Endothelial cell of umbilical vein (primary cell): ENCODE results near the gene CACNA1C. TPM values are rescaled to one million over a fixed set of nuclear protein-coding genes. Genes with fewer than 3 reads are reported as not detected.

ENCODE experiments used
- BruUV-seq: library from RNA; stranded (reverse); fragments of 400-500 nt; replicated peaks from 2 replicates; lab custom pipeline; 2021; lab: Mats Ljungman, UMichigan
- CTCF ChIA-PET: fragments of 300-600, 350-600 bp; sonication (Branson Sonifier 250); formaldehyde crosslinking; loops from one replicate; lab custom pipeline; 2021; ENCODE audit warnings: antibody characterized with exemption, inconsistent platforms; lab: Charles Lee
- POLR2A ChIA-PET: fragments of 300-600, 350-600 bp; sonication (Branson Sonifier 250); formaldehyde crosslinking; loops from one replicate; lab custom pipeline; 2021; ENCODE audit warnings: antibody characterized with exemption, inconsistent platforms; lab: Charles Lee
- DNase-seq: peaks from one replicate; pipeline ENCODE4 v3.0.0-alpha.2; 2011; ENCODE audit warnings: low read depth, low spot score
- FAIRE-seq: peaks from 2 replicates; lab custom pipeline; 2011; peaks lifted over from hg19 to GRCh38; lab: Jason Lieb, UNC
- H2AFZ ChIP-seq: 2 replicates; pipeline ENCODE4 v1.6.0; 2012; ENCODE audit warnings: low read depth, low read length, control low read depth, inconsistent platforms
- H3K27ac ChIP-seq: 2 replicates; pipeline ENCODE4 v1.5.1; 2011; ENCODE audit warnings: low read depth, mild to moderate bottlenecking, control low read depth, low read length, moderate library complexity; ENCODE audit not compliant: insufficient read depth
- H3K27me3 ChIP-seq, 2 experiments: 2 replicates each; pipeline versions ENCODE4 v1.6.0 to v1.6.1; 2011; ENCODE audit warnings: low read length in 2 of 2, mixed read lengths in 1 of 2; ENCODE audit not compliant: control insufficient read depth in 2 of 2, insufficient read depth in 2 of 2
- H3K36me3 ChIP-seq, 2 experiments: 2 replicates in 1 of 2; 3 replicates in 1 of 2; pipeline ENCODE4 v1.5.1; 2011; ENCODE audit warnings: low read length in 2 of 2, mild to moderate bottlenecking in 1 of 2, moderate library complexity in 1 of 2; ENCODE audit not compliant: control insufficient read depth in 2 of 2, insufficient read depth in 2 of 2; ENCODE audit errors: extremely low read depth in 1 of 2
- H3K4me1 ChIP-seq: 3 replicates; pipeline ENCODE4 v1.5.1; 2011; ENCODE audit warnings: mild to moderate bottlenecking, low read length; ENCODE audit not compliant: control insufficient read depth, insufficient read depth; ENCODE audit errors: extremely low read depth
- H3K4me2 ChIP-seq: 2 replicates; pipeline ENCODE4 v1.6.1; 2011; ENCODE audit warnings: low read length, control low read depth, mixed read lengths; ENCODE audit not compliant: insufficient read depth
- H3K4me3 ChIP-seq, 3 experiments: fragments of 200-600 bp in 1 of 3; sonication (generic), shearing (Covaris generic) in 1 of 3; replicated peaks in 1 of 3; 2 replicates each; pipeline ENCODE4 v1.5.1; 2011 to 2016; ENCODE audit warnings: control low read depth in 3 of 3, low read length in 3 of 3, mild to moderate bottlenecking in 2 of 3, inconsistent platforms in 1 of 3, low read depth in 1 of 3, moderate library complexity in 1 of 3; ENCODE audit not compliant: insufficient read depth in 1 of 3
- H3K79me2 ChIP-seq: 2 replicates; pipeline ENCODE4 v1.6.0; 2012; ENCODE audit warnings: low read length, inconsistent platforms; ENCODE audit not compliant: control insufficient read depth, insufficient read depth
- H3K9ac ChIP-seq: replicated peaks from 2 replicates; pipeline ENCODE3; 2011; ENCODE audit warnings: low read length, control low read depth; ENCODE audit not compliant: insufficient read depth; ENCODE audit errors: extremely low read depth
- H3K9me1 ChIP-seq: replicated peaks from 3 replicates; pipeline ENCODE4 v1.6.0; 2011; ENCODE audit warnings: mild to moderate bottlenecking, low read length; ENCODE audit not compliant: control insufficient read depth, insufficient read depth; ENCODE audit errors: extremely low read depth
- H3K9me3 ChIP-seq: replicated peaks from 2 replicates; pipeline ENCODE4 v1.5.1; 2012; ENCODE audit warnings: low read length, inconsistent platforms; ENCODE audit not compliant: control insufficient read depth, insufficient read depth
- H4K20me1 ChIP-seq: replicated peaks from 2 replicates; pipeline ENCODE3; 2011; ENCODE audit warnings: mild to moderate bottlenecking, low read length; ENCODE audit not compliant: control insufficient read depth, insufficient read depth; ENCODE audit errors: extremely low read depth
- CTCF ChIP-seq, 2 donors: IDR thresholded peaks; 1 replicate in 1 of 2; 2 replicates in 1 of 2; pipeline ENCODE4 v1.5.1; 2011; ENCODE audit warnings: low read length in 2 of 2, mild to moderate bottlenecking in 2 of 2, moderate library complexity in 2 of 2, control low read depth in 1 of 2, inconsistent platforms in 1 of 2, low read depth in 1 of 2; ENCODE audit not compliant: insufficient read depth in 1 of 2; ENCODE audit errors: extremely low read depth in 1 of 2
- EZH2 ChIP-seq: IDR thresholded peaks from 2 replicates; pipeline ENCODE4 v1.6.1; 2012; ENCODE audit warnings: borderline replicate concordance, low read depth, mild to moderate bottlenecking, moderate library complexity, low read length, inconsistent platforms; ENCODE audit not compliant: severe bottlenecking
- FOS ChIP-seq: IDR thresholded peaks from 2 replicates; pipeline ENCODE4 v1.6.1; 2011; ENCODE audit warnings: mild to moderate bottlenecking, low read length, moderate library complexity, borderline replicate concordance; ENCODE audit not compliant: insufficient read depth
- GATA2 ChIP-seq: IDR thresholded peaks from 2 replicates; pipeline ENCODE4 v1.7.0; 2011; ENCODE audit warnings: low read depth, mild to moderate bottlenecking, moderate library complexity, mixed read lengths, low read length; ENCODE audit not compliant: insufficient read length, insufficient read depth
- JUN ChIP-seq: IDR thresholded peaks from 2 replicates; pipeline ENCODE4 v1.6.1; 2011; ENCODE audit warnings: borderline replicate concordance, low read depth; ENCODE audit not compliant: insufficient read length, insufficient read depth
- MAX ChIP-seq: IDR thresholded peaks from 2 replicates; pipeline ENCODE4 v1.6.1; 2011; ENCODE audit not compliant: insufficient read depth, insufficient read length
- MYC ChIP-seq: IDR thresholded peaks from one replicate; pipeline ENCODE4 v1.6.1; 2011; ENCODE audit warnings: mild to moderate bottlenecking, low read depth, low read length
- POLR2A ChIP-seq: IDR thresholded peaks from 2 replicates; pipeline ENCODE4 v1.6.1; 2012; ENCODE audit warnings: low read depth, mild to moderate bottlenecking, control low read depth, low read length
- POLR2AphosphoS5 ChIP-seq: IDR thresholded peaks from 2 replicates; pipeline ENCODE4 v1.6.1; 2012; ENCODE audit warnings: low read depth, mild to moderate bottlenecking, control low read depth, low read length, moderate library complexity; ENCODE audit not compliant: insufficient read depth
- dilution Hi-C: fragments of 300-500 bp; cut with MboI; formaldehyde crosslinking; loops from one replicate; pipeline ENCODE4 v1.15.0; 2019; ENCODE audit warnings: low sequenced_read_pairs; ENCODE audit not compliant: extremely low pct_ligation_motif_present
- intact Hi-C: fragments of 100-400 bp; cut with micrococcal nuclease; formaldehyde crosslinking; loops from one replicate; pipeline ENCODE4 v1.10.0; 2022
- polyA plus RNA-seq, 4 experiments: library from polyadenylated mRNA; depleted of rRNA in 3 of 4; stranded (reverse) in 3 of 4; unstranded in 1 of 4; fragments of >200 nt; gene quantifications; 2 replicates each; pipeline versions ENCODE4 v1.2.1 to v1.2.3, GENCODE V29; 2011 to 2012; ENCODE audit warnings: missing spikeins in 1 of 4
- total RNA-seq: library from RNA; stranded (reverse); gene quantifications from 2 replicates; pipeline ENCODE4 v1.2.3, GENCODE V29; 2021

Gene CACNA1C
- total and polyA plus RNA-seq, 2 donors (not counting 3 experiments of a cell fraction or from before 2014, with no cell fraction given): not detected

- no peaks in the 10 kb centered on the region for H4K20me1 ChIP-seq
- no peaks in the 10 kb centered on the region for H3K36me3 ChIP-seq
- no peak for TF ChIP-seq FOS
- TF ChIP-seq MAX: no peak
- TF ChIP-seq EZH2: no peak
- TF ChIP-seq JUN: no peak
- TF ChIP-seq CTCF (IDR thresholded peaks at IDR 0.05; ENCODE audit: extremely low read depth in 1 of 2, insufficient read depth in 1 of 2, low read depth in 1 of 2, low read length in 2 of 2): no peak
- no peak for TF ChIP-seq MYC
- no peak for TF ChIP-seq GATA2
- no peak for TF ChIP-seq POLR2AphosphoS5
- TF ChIP-seq POLR2A: no peak
- no peak overlapping the region for H3K27ac ChIP-seq
- no peak overlapping the region for H3K9ac ChIP-seq
- POLR2A ChIA-PET: interaction anchor here (0.6 kb wide), 1 partner anchor 330 kb away, joined by 8 read pairs; no protein-coding TSS in a partner anchor
- H3K79me2 ChIP-seq: no peaks in the 10 kb centered on the region
- no peak overlapping the region for H2AFZ ChIP-seq
- no peak overlapping the region for H3K4me2 ChIP-seq
- BruUV-seq: no TSS peak
- no peak for DNase-seq
- no peaks in the 10 kb centered on the region for H3K9me1 ChIP-seq
- dilution Hi-C loops (no loop called here), intact Hi-C loops (no loop called here)
- H3K9me3 ChIP-seq: no peaks in the 10 kb centered on the region
- CTCF ChIA-PET: no interaction called here
- FAIRE-seq: no peak
- no peak overlapping the region for H3K4me3 ChIP-seq
- peaks cover 7% of the 10 kb centered on the region for H3K4me1 ChIP-seq
- peaks cover 9 to 16% of the 10 kb centered on the region in 2 experiments for H3K27me3 ChIP-seq
These were observed 634.3 kb downstream of the CACNA1C start for GRCh38 chr12:2687058-2687457.
